Prostate gland (tissue), 2 donors: ENCODE data around the gene TMEM82. TPM values are rescaled to one million over a fixed set of nuclear protein-coding genes. Genes with fewer than 3 reads are reported as not detected.

Experiments
- DNase-seq: peaks from one replicate; pipeline ENCODE4 v3.0.0-alpha.2; 2019; ENCODE audit warnings: low spot score
- H3K27ac ChIP-seq, 2 donors: fragments of 200-600 bp; sonication (generic); 2 replicates each; pipeline ENCODE4 v1.5.1; 2017 to 2019
- H3K27me3 ChIP-seq: fragments of 200-600 bp; sonication (generic); replicated peaks from 2 replicates; pipeline ENCODE4 v1.5.1; 2019; ENCODE audit not compliant: insufficient read depth
- H3K36me3 ChIP-seq, 2 donors: fragments of 200-600 bp; sonication (generic); 1 replicate in 1 of 2; 2 replicates in 1 of 2; pipeline versions ENCODE4 v1.5.1 to v1.8.1; 2017 to 2019
- H3K4me1 ChIP-seq: fragments of 200-600 bp; sonication (generic); replicated peaks from 2 replicates; pipeline ENCODE4 v1.5.1; 2019
- H3K4me3 ChIP-seq, 2 donors: fragments of 200-600 bp; sonication (generic); 2 replicates each; pipeline ENCODE4 v1.5.1; 2017 to 2019
- H3K9me3 ChIP-seq: fragments of 200-600 bp; sonication (generic); 2 replicates; pipeline ENCODE4 v1.5.1; 2017
- CTCF ChIP-seq, 4 experiments: fragments of 200-600 bp in 2 of 4; fragments of 450-650 bp in 2 of 4; sonication (generic) in 2 of 4; IDR thresholded peaks; 1 replicate in 3 of 4; 2 replicates in 1 of 4; pipeline ENCODE4 v1.5.1; 2016 to 2019; ENCODE audit warnings: antibody characterized with exemption in 4 of 4, mild to moderate bottlenecking in 2 of 4, moderate library complexity in 2 of 4
- POLR2A ChIP-seq: fragments of 450-650 bp; IDR thresholded peaks from one replicate; pipeline ENCODE4 v1.6.1; 2016; ENCODE audit warnings: antibody characterized with exemption, mild to moderate bottlenecking
- POLR2AphosphoS5 ChIP-seq: sonication (generic); formaldehyde crosslinking; IDR thresholded peaks from one replicate; pipeline ENCODE4 v1.6.1; 2017; ENCODE audit warnings: antibody characterized with exemption
- WGBS: methylation state at CpG from one replicate; pipeline ENCODE4 v1.1.5; 2018; 5-methylcytosine and 5-hydroxymethylcytosine counted together
- intact Hi-C: fragments of 100-400 bp; cut with DNase I; formaldehyde crosslinking; loops from one replicate; pipeline ENCODE4 v1.14.2; 2022
- total RNA-seq, 2 donors: library from RNA; depleted of rRNA; stranded (reverse); fragments of >200 nt; gene quantifications; one replicate each; pipeline ENCODE4 v1.1.0, GENCODE V29; 2016

TMEM82 gene
- total RNA-seq, 2 donors from 2014 or later = not detected

DNA sequence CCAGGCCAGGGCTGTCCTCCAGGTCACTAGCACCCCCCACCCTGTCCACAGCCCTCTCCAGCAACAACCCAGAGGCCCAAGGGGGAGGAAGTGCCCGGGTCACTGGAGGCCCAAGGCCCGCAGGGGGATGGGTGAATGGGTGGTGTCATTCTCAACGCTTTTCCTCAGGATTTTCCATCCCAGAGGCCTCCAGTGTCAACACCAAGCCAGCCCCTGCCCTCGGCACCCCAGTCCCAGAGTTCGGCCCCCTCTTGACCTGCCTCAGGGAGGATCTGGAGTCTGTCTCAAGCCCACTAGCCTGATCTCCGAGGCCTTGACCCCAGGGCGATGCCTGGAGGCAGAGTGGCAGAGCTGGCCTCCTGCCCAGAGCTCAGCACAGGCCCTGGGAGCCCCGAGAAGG is 5.1 kb downstream of the TMEM82 start:
- no peaks in the 10 kb centered on the region for H3K4me1 ChIP-seq
- intact Hi-C loops = no loop called here
- H3K27me3 ChIP-seq = no peaks in the 10 kb centered on the region
- no peaks in the 10 kb centered on the region for H3K36me3 ChIP-seq
- TF ChIP-seq POLR2AphosphoS5 (no peak), CTCF (IDR thresholded peaks at IDR 0.05) (no peak), POLR2A (no peak)
- H3K9me3 ChIP-seq = no peaks in the 10 kb centered on the region
- no peak overlapping the region for H3K4me3 ChIP-seq
- H3K27ac ChIP-seq = no peak overlapping the region
- no peak for DNase-seq
- 60% methylated on average over 8 of the region's 8 CpGs for WGBS

DNA sequence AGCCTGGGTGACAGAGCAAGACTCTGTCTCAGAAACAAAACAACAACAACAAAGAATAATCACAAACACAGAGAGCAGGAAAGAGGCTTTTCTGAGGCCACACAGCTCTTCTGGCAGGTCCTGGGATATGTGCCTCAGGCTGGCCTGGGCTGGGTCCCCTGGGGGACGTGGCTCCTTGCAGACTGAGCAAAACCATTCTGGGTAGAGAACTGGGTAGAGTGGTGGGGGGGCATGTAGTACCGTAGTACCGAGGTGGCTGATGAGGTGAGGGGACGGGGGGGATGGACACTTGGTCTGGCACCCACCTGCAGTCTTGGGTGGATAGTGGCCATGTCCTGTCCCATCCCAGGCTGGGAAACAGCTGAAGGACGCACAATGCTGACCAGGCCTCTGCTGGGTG is 6.0 kb downstream of the TMEM82 start:
- H3K4me3 ChIP-seq = no peak overlapping the region
- H3K4me1 ChIP-seq = no peaks in the 10 kb centered on the region
- TF ChIP-seq POLR2AphosphoS5 (no peak), CTCF (IDR thresholded peaks at IDR 0.05) (no peak), POLR2A (no peak)
- WGBS = 95% methylated on average over 4 of the region's 5 CpGs
- no peak for DNase-seq
- no peaks in the 10 kb centered on the region for H3K27me3 ChIP-seq
- intact Hi-C loops = no loop called here
- H3K27ac ChIP-seq = no peak overlapping the region
- no peaks in the 10 kb centered on the region for H3K36me3 ChIP-seq
- H3K9me3 ChIP-seq = no peaks in the 10 kb centered on the region

DNA sequence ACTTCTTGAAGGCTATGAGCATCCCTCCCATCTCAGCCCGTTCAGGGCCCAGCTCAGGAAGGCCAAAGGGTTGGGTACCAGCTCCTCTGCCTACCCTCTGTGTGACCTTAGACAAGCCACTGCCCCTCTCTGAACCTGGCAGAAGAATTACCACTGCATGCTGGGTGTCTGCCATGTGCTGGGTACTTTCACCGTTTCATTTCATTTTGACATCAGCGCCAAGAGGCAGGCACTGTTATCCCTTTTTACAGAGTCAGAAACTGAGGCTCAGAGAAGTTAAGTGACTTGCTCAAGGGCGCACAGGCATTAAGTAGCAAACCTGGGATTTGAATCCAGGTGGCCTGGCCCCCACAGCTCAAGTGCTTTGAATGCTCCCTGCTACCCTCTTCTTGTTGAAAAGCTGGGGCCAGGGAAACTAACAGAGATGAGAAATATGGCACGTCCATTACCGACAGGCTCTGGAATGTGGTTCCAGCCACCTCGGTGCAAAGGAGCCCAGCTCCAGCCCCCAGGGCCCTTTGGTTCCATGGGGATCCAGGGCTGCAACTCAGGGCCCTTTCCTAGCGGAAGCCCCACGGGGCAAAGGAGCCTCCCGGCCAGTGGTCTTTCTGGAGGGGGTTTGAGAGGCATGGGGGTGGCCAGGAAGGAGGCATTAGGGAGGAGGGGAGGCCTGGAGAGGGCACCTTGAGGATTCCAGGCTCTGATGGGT is 6.5 kb downstream of the TMEM82 start:
- H3K27me3 ChIP-seq = no peaks in the 10 kb centered on the region
- H3K36me3 ChIP-seq = no peaks in the 10 kb centered on the region
- intact Hi-C loops = no loop called here
- 80% methylated on average over 10 of the region's 10 CpGs for WGBS
- H3K27ac ChIP-seq = no peak overlapping the region
- no peak for DNase-seq
- H3K4me3 ChIP-seq = no peak overlapping the region
- H3K4me1 ChIP-seq = no peaks in the 10 kb centered on the region
- TF ChIP-seq POLR2A (no peak), POLR2AphosphoS5 (no peak), CTCF (IDR thresholded peaks at IDR 0.05) (no peak)
- no peaks in the 10 kb centered on the region for H3K9me3 ChIP-seq

- no peaks in the 10 kb centered on the region for H3K4me1 ChIP-seq
- no peaks in the 10 kb centered on the region for H3K27me3 ChIP-seq
- no peak for DNase-seq
- H3K4me3 ChIP-seq = no peak overlapping the region
- no peak overlapping the region for H3K27ac ChIP-seq
- no peaks in the 10 kb centered on the region for H3K9me3 ChIP-seq
- TF ChIP-seq POLR2A (no peak), POLR2AphosphoS5 (no peak), CTCF (IDR thresholded peaks at IDR 0.05) (no peak)
- WGBS = 61% methylated on average over 17 of the region's 19 CpGs
- intact Hi-C loops = no loop called here
- no peaks in the 10 kb centered on the region for H3K36me3 ChIP-seq
These were observed 7.3 kb downstream of the TMEM82 start for GRCh38 chr1:15749399-15750291.
